Testis (tissue), 3 donors: Measurements from ENCODE around the gene PLEKHA7. TPM values are rescaled to one million over a fixed set of nuclear protein-coding genes. Genes with fewer than 3 reads are reported as not detected.
"Not testable (repeated sequence)": the region's sequence is repeated elsewhere in the genome, so short reads cannot be mapped to it uniquely, and the experiment has no call there.

Experiments
- DNase-seq: peaks from one replicate; pipeline ENCODE4 v3.0.0-alpha.2; 2019
- H3K27ac ChIP-seq, 2 donors: fragments of 200-600 bp; sonication (generic); one replicate each; pipeline ENCODE4 v1.5.1; 2019
- H3K27me3 ChIP-seq: fragments of 200-600 bp; sonication (generic); one replicate; pipeline ENCODE4 v1.5.1; 2019
- H3K36me3 ChIP-seq: fragments of 200-600 bp; sonication (generic); one replicate; pipeline ENCODE4 v1.5.1; 2017; ENCODE audit warnings: low read depth; ENCODE audit errors: missing control alignments
- H3K4me1 ChIP-seq: fragments of 200-600 bp; sonication (generic); one replicate; pipeline ENCODE4 v1.5.1; 2019
- H3K4me3 ChIP-seq, 2 donors: fragments of 200-600 bp; sonication (generic); one replicate each; pipeline ENCODE4 v1.5.1; 2017 to 2019
- H3K9me3 ChIP-seq: fragments of 200-600 bp; sonication (generic); one replicate; pipeline ENCODE4 v1.5.1; 2017
- POLR2A ChIP-seq: fragments of 450-650 bp; IDR thresholded peaks from one replicate; pipeline ENCODE4 v1.6.1; 2017; ENCODE audit warnings: antibody characterized with exemption, mild to moderate bottlenecking, moderate library complexity
- whole genome bisulfite sequencing, 2 donors: methylation state at CpG; one replicate each; pipeline ENCODE4 v1.1.5; 2018; 5-methylcytosine and 5-hydroxymethylcytosine counted together
- intact Hi-C: fragments of 100-400 bp; cut with DNase I; formaldehyde crosslinking; loops from one replicate; pipeline ENCODE4 v1.15.1; 2023; ENCODE audit warnings: low total_unique reads
- polyA plus RNA-seq: library from polyadenylated mRNA; stranded (reverse); fragments of 350-450 nt; fragmentation: Illumina TruSeq; extraction: RNeasy Lipid Tissue Mini Kit (QIAGEN cat#74804); gene quantifications from one replicate; pipeline ENCODE4 v1.2.3, GENCODE V29; 2014; ENCODE audit warnings: low read depth, low replicate concordance; ENCODE audit not compliant: insufficient read depth
- total RNA-seq, 2 donors: library from RNA; depleted of rRNA; stranded (reverse); fragments of >200 nt; gene quantifications; one replicate each; pipeline ENCODE4 v1.2.3, GENCODE V29; 2016
- TF ChIP-seq, protein P1 (sequence below), 3 experiments: fragments of 450-650 bp in 2 of 3; fragments of 200-600 bp in 1 of 3; sonication (generic) in 1 of 3; IDR thresholded peaks; one replicate each; pipeline ENCODE4 v1.5.1; 2016 to 2019; ENCODE audit warnings: antibody characterized with exemption in 3 of 3, mild to moderate bottlenecking in 2 of 3, moderate library complexity in 1 of 3

PLEKHA7 gene
- total and polyA plus RNA-seq, 3 donors from 2014 or later = 33.0 to 64.9 (median 63.9) TPM

DNA sequence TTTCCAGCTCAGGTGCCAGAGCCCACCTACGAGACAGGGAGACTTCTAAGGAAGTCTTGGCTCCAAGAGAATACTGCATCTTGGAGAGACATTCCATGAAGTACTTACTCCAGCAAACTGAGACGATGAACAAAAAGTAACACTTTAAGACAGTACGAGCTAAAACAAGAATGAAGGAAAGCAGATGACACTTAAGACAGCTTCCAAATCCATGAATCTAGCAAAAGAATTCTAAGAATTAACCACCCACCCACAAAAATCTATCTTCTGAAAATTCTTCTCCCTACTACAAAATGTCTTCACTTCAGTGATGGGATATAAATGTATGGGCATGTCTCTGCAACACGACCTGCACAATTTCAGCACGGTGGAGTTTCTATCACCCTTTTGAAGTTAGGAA is 142.8 kb downstream of the PLEKHA7 start:
- Histone ChIP-seq H3K4me3 (no peak overlapping the region), H3K9me3 (no peaks in the 10 kb centered on the region), H3K27me3 (no peaks in the 10 kb centered on the region), H3K4me1 (peaks cover 9% of the 10 kb centered on the region), H3K36me3 (no peaks in the 10 kb centered on the region), H3K27ac (no peak overlapping the region)
- TF ChIP-seq POLR2A = no peak
- TF ChIP-seq, protein P1, sequence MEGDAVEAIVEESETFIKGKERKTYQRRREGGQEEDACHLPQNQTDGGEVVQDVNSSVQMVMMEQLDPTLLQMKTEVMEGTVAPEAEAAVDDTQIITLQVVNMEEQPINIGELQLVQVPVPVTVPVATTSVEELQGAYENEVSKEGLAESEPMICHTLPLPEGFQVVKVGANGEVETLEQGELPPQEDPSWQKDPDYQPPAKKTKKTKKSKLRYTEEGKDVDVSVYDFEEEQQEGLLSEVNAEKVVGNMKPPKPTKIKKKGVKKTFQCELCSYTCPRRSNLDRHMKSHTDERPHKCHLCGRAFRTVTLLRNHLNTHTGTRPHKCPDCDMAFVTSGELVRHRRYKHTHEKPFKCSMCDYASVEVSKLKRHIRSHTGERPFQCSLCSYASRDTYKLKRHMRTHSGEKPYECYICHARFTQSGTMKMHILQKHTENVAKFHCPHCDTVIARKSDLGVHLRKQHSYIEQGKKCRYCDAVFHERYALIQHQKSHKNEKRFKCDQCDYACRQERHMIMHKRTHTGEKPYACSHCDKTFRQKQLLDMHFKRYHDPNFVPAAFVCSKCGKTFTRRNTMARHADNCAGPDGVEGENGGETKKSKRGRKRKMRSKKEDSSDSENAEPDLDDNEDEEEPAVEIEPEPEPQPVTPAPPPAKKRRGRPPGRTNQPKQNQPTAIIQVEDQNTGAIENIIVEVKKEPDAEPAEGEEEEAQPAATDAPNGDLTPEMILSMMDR (IDR thresholded peaks at IDR 0.05) = no peak
- intact Hi-C loops = no loop called here
- WGBS, 2 donors = 38 to 63% methylated on average over 5 of the region's 5 CpGs
- DNase-seq = no peak

DNA sequence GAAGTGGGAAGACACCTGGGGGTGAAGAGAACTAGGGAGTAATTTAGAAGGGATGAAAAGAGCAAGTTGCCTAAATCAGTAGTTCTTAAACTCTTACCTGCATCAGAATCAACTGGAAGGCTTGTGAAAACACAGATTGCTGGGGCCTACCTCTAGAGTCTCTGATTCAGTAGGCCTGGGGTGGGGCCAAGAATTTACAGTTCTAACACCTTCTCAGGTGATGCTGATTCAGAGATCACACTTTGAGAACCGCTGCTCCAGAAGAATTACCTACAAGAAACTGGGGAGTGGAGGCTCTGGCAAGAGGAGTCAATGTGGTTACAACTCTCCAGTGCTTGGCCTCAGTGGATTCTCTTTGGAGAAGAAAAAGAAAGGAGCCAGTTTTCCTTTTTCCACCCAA is 147.1 kb downstream of the PLEKHA7 start:
- Histone ChIP-seq H3K4me3 (no peak overlapping the region), H3K27me3 (no peaks in the 10 kb centered on the region), H3K9me3 (no peaks in the 10 kb centered on the region), H3K4me1 (peaks cover 12% of the 10 kb centered on the region), H3K36me3 (no peaks in the 10 kb centered on the region), H3K27ac (no peak overlapping the region)
- no peak for DNase-seq
- intact Hi-C loops = no loop called here
- TF ChIP-seq, protein P1 (IDR thresholded peaks at IDR 0.05) = no peak
- no peak for TF ChIP-seq POLR2A
- WGBS, 2 donors = 81 to 89% methylated on average over 1 of the region's 1 CpG

DNA sequence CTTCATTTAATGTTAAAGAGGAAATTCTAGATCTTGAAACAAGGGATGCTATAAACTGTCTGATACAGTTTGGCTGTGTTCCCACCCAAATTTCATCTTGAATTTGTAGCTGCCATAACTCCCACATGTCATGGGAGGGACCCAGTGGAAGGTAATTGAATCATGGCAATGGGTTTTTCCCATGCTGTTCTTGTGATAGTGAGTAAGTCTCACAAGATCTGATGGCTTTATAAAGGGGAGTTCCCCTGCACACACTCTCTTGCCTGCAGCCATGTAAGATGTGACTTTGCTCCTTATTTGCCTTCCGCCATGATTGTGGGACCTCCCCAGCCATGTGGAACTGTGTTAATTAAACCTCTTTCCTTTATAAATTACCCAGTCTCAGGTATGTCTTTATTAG is 149.8 kb downstream of the PLEKHA7 start:
- H3K27me3 ChIP-seq, H3K4me3 ChIP-seq, intact Hi-C loops, H3K9me3 ChIP-seq, H3K27ac ChIP-seq, H3K36me3 ChIP-seq, DNase-seq: not testable (repeated sequence)
- peaks cover 32% of the 10 kb centered on the region for H3K4me1 ChIP-seq
- 100% methylated on average over 1 of the region's 1 CpG for WGBS, 2 donors

DNA sequence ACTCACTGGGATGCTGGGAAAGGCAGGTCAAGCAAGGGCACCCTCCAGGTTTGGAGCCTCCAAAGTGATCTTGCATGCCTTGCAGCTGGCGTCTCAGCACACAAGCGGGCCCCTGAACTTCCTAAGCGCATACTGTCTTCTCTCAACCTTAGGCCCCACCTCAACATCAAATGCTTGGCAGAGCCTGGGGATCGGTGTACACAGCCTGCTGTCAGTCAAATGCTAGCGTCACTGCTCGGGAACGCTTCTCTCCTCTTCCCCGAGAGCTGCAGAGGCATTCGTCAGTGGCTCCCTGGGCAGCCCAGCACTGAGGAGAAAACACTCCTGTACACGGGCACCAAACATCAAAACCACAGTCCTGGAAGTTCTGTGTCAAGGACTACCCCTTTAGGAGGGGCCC is 150.8 kb downstream of the PLEKHA7 start:
- Histone ChIP-seq H3K4me3 (no peak overlapping the region), H3K36me3 (no peaks in the 10 kb centered on the region), H3K27ac (no peak overlapping the region), H3K27me3 (no peaks in the 10 kb centered on the region), H3K4me1 (peaks cover 39% of the 10 kb centered on the region), H3K9me3 (no peaks in the 10 kb centered on the region)
- 60 to 90% methylated on average over 4 to 10 of the region's 10 CpGs for WGBS, 2 donors
- peak; percentile 29 for DNase-seq
- intact Hi-C loops = no loop called here
- TF ChIP-seq, protein P1 (IDR thresholded peaks at IDR 0.05) = no peak
- no peak for TF ChIP-seq POLR2A

DNA sequence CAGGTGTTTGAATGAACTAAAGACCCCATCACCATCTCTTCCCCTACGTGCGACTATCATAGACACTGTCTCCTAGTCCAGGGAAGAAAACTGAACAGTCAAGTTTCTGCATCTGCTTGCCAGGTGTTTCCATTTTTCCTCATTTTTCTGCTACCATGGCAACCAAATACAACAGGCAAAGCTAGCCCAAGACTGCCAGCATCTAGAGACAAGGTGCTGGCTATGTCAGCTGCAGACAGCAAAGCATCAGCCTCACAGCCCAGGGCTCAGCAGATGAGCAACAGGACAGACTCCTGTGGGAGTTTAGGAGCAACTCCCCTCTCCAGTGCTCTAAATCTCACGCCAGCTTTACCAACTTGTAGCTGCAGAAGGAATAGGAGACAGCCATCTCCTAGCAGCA is 151.5 kb downstream of the PLEKHA7 start:
- Histone ChIP-seq H3K27me3 (no peaks in the 10 kb centered on the region), H3K36me3 (no peaks in the 10 kb centered on the region), H3K4me3 (no peak overlapping the region), H3K9me3 (no peaks in the 10 kb centered on the region), H3K27ac (no peak overlapping the region), H3K4me1 (peaks cover 39% of the 10 kb centered on the region)
- TF ChIP-seq, protein P1 (IDR thresholded peaks at IDR 0.05) = no peak
- TF ChIP-seq POLR2A = no peak
- intact Hi-C loops = no loop called here
- DNase-seq = no peak
- WGBS, 2 donors = 77 to 92% methylated on average over 3 of the region's 3 CpGs
